ENCODE measurements around the gene RPS4Y1.
"Not testable (repeated sequence)": the region's sequence is repeated elsewhere in the genome, so short reads cannot be mapped to it uniquely, and the experiment has no call there.

Gene RPS4Y1

DNA sequence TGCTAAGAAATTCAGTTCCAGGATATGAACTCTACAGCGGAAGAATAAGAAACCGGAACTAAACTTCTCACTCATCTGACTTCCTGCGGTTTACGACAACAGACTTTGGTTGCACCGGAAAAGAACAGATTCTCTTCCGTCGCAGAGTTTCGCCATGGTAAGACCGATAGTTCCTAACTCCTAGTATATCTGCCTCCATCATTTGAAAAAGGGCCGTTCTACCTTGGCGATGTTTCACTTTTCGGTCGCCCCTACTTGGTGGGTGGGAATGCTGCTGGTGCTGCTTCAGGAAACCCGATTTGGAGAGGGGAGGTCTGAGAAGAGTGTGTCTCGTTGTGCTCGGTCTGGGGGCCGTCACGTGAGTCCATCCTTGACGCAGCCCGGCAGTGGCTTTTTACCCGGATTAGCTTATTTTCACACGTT, at the start of gene RPS4Y1:
TSS of gene RPS4Y1 (plus strand) at position 132 of the 423 bp plus-strand sequence. CDS start at position 155, 23 bp downstream.
- DNase-seq, result peak; percentile 64

DNA sequence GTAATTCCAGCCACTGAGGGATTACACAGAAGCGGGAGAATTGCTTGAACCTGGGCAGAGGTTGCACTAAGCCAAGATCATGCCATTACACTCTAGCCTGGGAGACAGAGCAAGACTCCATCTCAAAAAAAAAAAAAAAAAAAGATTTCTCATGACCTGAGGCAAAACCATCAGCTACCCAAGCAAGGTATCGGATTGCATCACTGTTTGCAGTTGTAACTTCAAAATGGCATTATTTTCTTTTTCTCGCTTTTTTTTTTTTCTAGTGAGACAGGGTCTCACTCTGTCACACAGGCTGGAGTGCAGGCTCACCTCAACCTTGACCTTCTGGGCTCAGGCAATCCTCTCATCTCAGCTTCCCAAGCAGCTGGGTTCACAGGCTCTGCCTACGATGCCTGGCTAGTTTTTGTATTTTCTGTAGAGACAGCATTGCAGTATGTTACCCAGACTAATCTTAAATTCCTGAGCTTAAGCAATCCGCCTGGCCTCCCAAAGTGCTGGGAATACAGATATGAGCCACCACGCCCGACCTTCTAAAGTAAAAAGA, 44.4 kb upstream of the RPS4Y1 start:
- no peak for DNase-seq

DNA sequence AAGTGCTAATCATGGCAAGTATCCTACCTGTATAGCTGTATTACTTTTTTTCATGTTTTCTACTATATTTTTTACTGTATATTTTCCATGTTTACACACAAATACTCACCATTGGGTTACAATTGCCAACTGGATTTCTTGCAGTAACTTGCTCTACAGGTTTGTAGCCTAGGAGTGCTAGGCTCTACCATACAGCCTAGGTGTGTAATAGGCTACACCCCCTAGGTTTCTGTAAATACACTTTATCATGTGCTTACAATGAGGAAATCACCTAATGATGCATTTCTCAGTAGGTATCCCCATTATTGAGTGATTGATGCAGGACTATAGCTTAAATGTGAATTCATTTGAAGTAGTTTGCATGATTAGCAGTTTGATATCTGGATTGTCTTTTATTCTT, 43.4 kb upstream of the RPS4Y1 start:
- no peak for DNase-seq

DNA sequence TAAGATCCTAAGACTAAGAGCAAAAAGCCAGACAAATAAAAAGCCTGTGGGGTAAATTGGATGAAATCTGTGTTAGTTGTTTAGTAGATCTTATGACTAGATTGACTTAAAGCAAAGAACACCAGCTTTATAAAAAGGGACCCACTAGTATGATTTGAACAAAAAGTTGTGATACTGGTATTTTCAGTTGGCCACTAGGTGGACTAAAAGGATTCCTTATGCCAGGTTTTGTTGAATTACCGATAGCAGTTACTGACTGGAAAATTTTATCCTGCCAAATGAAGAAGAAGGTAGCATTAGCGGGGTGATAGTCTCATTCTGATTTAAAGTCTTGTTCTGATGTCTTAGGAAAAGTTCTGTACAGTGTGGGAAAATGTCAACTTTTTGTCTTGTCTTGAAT, 41.2 kb upstream of the RPS4Y1 start:
- DNase-seq, result no peak

DNA sequence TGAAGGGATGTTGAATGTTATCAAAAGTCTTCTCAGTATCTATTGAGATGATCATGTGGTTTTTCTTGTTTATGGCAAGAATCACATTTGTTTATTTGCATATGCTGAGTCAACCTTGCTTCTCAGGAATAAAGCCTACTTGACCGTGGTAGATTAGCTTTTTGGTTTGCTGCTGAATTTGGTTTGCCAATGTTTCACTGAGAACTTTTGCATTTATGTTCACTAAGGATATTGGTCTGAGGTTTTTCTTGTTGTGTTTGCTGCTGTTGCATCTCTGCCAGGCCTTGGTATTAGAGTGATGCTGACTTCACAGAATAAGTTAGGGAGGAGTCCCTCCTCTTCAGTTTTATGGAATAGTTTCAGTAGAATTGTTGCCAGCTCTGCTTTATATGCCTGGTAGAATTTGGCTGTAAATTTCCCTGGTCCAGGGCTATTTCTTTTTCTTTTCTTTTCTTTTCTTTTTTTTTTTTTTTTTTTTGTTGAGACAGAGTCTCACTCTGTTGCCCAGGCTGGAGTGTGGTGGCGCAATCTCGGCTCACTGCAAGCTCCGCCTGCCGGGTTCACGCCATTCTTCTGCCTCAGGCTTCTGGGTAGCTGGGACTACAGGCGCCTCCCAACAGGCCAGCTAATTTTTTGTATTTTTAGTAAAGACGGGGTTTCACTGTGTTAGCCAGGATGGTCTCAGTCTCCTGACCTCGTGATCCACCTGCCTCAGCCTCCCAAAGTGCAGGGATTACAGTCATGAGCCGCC, 24.1 kb upstream of the RPS4Y1 start:
- not testable (repeated sequence) for DNase-seq

DNA sequence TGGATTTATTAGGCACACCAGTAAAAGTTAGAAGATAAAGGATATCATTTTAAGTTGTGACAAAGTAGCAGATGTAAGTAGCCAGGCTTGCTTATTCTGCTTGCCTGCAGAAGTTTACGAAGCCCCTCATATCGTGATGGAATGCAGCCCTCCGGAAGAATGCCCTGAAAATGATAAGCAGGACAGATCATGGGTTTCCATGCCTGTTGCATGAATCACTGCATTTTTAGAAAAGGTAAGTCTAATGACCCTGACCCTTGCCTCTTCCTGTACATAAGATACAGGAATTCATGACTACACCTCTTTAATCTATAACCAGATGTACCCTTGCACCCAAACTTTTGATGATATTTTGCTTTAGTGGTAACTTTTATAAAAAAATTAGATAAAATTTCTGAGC, 16.9 kb upstream of the RPS4Y1 start:
- no peak for DNase-seq

DNA sequence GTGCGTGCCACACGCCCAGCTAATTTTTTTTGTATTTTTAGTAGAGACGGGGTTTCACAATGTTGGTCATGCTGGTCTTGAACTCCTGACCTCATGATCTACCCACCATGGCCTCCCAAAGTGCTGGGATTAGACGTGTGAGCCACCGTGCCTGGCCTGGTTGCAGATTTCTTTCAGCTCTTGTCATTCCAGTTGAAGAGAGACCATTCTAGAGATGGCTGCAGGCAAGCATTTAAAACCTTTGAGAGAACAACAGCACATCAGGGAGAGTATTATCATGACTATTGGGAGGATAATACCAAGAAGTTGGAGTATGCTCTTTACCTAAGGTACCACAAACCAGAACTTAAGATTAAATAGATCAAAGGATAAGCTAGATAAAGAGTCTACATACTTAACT, 12.9 kb upstream of the RPS4Y1 start:
- no peak for DNase-seq

DNA sequence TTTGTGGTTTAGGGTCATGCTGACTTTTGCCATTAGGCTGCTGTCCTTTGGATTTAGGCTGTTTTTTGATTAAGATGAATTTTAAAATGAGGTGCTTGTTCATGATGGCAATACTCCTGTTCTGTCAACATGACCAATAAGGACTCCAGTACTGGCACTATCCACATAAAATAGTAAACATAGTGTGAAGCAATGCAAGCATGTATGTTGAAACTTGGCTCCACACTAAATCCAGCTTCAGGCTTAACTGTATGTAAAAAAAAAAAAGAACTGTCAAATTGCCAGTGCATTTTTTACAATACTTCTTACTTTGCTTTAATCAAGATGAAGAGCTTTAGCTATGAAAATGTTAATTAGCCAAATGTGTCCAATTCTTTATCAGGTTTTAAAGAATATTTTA, 6.2 kb upstream of the RPS4Y1 start:
- DNase-seq, result no peak

DNA sequence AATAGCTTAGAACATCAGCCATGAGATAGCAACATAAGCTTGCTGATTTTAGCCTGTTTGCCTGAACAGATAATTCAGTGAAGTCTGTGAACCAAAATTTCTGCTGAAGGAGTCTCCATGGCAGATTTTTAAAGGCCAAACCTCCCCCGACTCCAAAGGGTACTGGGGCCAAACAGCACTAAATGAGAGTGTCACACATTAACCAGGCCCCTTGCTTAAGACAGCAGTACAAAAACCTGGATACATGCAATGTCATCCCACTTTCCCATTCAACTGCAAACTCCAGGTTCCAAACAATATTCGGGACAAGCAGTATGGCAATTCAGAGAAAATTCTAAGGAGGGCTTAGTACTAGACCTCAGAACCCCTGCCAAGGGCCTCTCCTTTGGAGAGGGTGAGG, 4.3 kb upstream of the RPS4Y1 start:
- no peak for DNase-seq

DNA sequence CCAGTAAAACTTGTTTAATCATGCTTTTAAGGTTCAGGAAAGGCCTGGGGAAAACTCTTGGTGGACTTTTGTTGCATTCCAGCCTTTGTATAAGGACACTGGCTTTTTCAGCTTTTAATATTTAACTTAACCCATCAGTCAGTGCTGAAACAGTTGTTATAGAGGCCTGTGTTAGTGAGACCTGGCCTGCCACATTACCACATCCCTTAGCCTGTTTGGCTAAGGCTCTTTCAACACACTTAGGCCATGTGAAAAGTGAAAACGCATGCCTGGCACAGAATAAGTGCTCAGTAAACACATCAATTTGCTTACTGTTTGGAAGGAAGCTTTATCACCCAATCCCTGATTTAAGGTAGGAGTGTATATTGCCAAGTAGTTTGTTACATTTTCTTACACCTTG, 3.5 kb upstream of the RPS4Y1 start:
- no peak for DNase-seq

DNA sequence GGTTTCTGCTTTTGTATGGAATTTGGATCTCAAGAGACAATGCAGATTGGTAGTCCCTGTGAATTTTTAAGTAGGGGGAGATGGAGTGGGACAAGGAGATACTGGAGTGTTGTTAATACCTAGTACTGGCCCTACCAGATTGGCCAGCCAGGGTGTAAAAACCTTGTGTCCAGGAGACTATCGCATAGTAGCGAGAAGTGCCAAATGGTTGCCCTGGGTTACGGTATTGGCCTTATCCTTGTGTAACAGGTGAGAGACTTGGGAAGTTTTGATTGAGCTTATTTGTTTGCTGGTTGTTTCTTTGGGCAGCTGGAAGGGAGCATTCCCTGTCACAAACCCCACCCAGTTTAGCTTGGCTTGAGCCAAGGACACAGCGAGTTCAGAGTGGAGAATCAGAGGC, 5.4 kb downstream of the RPS4Y1 start:
- DNase-seq, result no peak

DNA sequence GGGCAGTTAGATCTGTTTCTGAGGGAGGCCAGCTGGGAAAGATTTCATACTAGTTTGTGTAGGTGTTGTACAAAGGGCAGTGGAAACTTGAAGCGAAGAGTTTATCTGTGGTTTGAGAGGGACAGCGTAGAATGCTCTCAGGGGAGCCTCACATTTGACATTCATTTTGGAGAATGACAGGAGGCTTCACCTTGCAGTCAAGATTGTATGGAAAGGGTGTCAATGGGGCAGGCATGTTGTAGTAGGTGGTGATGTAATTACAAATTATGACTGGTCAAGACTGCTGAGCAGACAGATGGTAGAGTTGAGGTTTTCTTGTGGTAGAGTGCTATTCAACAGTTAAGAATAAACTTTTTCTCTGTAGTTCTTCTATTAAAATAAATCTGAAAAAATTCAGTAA, 7.0 kb downstream of the RPS4Y1 start:
- DNase-seq, result no peak

DNA sequence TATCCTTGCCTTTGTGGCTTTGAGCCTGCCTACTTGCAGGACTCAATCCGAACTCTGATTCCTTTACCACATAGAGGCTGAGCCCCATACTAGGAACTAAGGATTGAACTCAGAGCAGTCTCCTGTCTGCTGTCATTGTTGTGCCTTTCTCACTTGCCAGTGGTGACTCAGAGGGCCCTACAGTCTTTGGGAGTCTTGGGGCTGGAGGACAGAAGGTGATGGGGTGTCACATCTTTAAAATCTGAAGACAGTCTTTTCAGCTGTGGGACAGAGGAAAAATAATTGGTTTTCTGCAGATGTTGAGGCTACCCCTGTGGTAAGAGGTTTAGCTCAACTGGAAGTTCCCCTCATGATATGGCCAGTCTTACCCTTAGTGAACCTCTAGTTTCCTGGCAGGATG, 8.0 kb downstream of the RPS4Y1 start:
- no peak for DNase-seq

DNA sequence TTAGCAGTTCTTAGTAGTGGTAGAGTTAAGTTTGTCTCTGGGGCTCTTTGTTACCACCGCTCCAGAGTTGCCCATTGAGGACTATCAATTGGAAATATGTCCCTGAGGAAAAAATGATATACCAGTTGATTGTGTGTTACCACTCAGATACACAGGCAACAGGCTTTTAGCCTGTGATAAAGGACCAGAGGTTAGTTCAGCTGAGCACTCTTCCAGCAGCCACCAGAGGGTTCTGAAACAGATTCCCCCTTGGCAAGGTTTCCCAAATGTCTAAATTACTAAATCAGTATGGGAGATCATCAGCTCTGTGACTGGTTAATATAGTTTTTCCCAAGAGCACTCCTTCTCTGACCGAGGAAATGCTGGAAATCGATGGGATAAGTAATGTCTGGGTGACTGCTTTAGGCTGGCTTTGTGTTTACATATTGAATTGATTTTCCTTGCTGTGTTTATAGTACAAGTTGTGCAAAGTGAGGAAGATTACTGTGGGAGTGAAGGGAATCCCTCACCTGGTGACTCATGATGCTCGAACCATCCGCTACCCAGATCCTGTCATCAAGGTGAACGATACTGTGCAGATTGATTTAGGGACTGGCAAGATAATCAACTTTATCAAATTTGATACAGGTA, 12.9 kb downstream of the RPS4Y1 start:
- no peak for DNase-seq

DNA sequence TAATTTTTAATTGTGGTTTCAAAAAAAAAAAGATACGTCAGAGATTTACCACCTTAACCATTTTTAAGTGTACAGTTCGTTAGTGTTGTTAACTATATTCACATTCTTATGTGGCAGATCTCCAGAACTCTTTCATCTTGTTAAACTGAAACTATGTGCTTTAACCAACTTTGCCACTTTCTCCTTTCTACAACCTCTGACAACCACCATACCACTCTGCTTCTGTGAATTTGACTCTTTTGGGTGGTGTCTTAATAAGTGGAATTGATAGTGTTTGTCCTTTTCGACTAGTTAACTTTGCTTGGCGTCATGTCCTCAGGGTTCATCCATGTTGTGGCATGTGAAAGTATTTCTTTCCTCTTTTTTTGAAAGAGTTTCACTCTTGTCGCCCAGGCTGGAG, 15.7 kb downstream of the RPS4Y1 start:
- DNase-seq, result no peak

DNA sequence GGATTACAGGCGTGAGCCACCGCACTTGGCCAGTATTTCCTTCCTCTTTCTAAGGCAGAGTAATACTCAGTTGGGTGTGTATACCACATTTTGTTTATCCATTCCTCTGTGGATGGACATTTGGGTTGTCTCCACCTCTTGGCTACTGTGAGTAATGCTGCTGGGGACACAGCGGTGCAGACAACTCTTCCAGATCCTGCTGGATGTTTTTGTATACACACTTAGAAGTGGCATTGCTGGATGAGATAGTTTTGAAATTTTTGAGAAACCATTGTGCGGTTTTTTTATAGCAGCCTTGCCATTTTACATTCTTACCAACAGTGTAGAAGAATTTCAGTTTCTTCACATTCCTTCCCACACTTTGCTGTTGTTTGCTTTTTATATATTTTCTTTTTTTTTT, 16.3 kb downstream of the RPS4Y1 start:
- no peak for DNase-seq

DNA sequence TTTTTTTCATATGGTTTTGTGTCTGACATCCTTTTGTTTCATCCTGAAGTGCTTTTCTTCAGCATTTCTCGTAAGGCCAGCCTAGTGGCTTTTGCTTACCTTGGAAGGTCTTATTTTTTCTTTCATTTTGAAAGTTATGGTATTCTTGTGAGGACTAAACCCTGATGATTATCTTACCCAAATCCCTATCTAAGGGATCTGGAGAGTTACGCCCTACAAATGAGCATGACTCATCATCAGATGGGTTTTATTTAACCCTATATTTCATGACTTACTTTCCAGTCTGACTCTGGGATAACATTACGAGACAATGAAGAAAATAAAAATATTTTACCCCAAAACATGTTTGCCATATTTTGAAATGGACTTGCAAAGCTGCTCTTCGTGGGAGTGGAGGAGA, 18.4 kb downstream of the RPS4Y1 start:
- no peak for DNase-seq

DNA sequence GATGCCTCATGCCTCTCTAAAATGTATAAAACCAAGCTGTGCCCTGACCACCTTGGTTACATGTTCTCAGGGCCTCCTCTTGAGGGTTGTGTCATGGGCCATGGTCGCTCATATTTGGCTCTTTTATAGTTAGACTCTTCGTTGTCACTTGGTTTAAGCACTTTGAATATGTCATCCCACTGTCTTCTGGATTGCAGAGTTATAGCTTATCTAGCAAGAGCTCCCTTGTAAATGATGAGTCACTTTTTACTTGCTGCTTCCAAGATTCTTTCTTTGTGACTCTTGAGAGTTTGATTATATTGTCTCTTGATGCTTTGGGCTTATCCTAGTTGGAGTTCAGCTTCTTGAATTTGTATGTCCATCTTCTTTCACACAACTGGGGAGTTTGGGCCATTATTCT, 19.1 kb downstream of the RPS4Y1 start:
- no peak for DNase-seq

DNA sequence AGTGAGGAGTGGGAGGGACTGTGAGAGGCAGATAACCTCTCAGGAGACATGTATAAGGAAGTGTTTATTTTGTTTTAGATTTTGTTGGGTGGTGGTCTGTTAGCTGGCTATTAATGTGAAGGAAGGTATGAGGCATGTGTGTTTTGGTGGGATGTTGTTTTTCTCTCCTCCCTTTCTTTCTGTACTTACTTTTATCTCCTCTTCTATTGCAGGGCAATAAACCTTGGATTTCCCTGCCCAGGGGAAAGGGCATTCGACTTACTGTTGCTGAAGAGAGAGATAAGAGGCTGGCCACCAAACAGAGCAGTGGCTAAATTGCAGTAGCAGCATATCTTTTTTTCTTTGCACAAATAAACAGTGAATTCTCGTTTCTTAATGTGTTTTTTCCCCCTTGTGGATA, 25.2 kb downstream of the RPS4Y1 start:
- no peak for DNase-seq

DNA sequence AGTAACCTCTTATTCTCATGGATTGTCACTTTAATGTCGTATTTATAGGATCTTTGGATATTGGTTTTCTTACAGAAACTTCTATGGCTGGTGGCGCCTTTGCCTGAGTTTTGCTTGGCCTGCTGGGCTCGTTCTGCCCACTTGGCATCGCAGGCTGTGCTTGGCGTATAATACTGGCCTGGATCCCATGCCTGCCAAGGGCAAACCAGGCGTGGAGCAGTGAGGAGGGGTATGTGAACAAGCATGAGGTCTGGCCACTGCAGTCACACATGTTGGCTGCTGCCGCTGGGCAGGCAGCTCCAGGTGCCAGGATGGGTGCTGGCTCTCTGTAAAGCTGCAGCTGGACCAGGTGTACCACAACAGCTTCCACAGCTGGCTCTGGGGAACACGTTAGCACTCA, 26.1 kb downstream of the RPS4Y1 start:
- no peak for DNase-seq

DNA sequence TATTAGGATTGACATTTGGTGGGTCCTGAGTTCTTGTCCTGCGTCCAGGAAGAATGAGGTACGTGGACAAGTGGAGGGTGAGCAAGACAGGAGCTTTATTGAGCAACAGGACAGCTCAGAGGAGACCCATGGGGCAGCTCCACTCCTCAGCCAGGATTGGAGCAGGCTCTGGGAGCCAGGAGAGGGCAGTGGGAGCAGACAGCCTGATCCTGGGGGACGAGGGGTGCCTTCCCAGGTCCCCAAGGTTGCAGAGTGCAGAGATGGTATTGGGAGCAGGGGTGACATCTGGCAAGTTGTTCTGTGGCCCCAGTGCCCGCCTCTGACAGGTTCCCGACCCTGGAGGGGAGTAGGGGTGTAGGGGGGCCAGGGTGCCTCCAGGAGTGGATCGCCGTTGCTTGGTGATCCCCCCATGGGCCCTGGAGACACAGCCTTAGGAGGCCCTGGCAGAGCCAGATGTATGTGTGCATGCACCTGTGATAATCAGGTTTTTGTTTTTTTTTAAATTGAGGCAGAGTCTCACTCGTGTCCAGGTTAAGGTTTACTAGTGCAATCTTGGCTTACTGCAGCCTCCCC, 26.7 kb downstream of the RPS4Y1 start:
- DNase-seq, result no peak

DNA sequence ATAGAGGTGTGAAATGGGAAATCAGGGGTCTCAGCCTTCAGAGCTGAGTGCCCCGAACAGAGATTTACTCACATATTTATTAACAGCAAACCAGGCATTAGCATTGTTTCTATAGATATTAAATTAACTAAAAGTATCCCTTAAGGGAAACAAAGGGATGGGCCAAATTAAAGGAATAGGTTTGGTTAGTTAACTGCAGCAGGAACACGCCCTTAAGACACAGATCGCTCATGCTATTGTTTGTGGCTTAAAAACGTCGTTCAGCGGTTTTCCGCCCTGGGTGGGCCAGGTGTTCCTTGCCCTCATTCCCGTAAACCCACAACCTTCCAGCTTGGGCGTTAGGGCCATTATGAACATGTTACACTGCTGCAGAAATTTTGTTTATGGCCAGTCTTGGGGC, 30.8 kb downstream of the RPS4Y1 start:
- not testable (repeated sequence) for DNase-seq

DNA sequence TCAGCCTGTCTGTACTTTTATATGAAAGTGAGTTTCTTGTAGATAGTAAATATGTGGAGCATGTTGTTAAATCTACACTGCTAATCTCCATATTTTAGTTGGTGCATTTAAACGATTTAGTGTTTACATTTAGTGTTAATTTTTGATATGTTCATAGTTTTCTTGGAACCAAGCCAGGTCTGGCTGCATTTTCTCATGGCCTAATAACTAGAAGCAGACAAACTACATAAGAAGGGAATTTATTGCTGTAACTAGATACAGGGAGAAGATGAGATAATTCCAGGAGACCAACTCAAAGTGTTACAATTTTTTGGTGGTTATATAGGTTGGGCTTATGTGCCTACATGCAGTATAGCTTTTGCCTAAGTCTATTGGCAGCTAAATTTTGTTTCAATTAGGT, 32.8 kb downstream of the RPS4Y1 start:
- DNase-seq, result no peak

DNA sequence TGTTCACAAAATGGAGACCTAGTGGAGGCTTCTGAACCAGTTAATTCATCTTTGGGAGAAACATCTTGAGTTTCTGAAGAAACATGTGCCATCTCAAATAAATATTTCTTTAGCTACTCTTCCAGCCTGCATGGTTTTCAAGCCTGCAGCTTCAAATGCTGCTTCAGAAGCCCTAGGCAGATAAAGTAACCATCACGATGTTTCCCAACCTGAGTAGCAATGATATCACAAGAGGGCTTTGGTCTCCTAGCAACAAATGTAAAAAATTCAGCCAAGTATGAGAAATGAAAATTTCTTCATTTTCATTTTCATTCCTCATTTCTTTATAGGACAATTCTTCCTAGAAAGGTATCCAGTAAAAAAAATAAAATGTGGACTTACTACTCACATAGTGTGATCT, 42.2 kb downstream of the RPS4Y1 start:
- DNase-seq, result no peak
